Measurements from ENCODE around the gene AHNAK.

- TF ChIP-seq CTCF (IDR thresholded peaks at IDR 0.05; ENCODE audit: insufficient read depth, low read length) (peak; percentile 75), POLR2AphosphoS5 (IDR thresholded peaks at IDR 0.05; ENCODE audit: low read depth) (peak; percentile 46; the same call in 1 of the 2 replicates)
Measured at GRCh38 chr11:62593434-62594044, 46.9 kb upstream of the AHNAK start.
